ENCODE measurements around the gene RAMACL. TPM values are rescaled to one million over a fixed set of nuclear protein-coding genes. Genes with fewer than 3 reads are reported as not detected.
A peak's percentile ranks its signal among the peaks of the same experiment; 100 is the strongest.
"Not testable (repeated sequence)": the region's sequence is repeated elsewhere in the genome, so short reads cannot be mapped to it uniquely, and the experiment has no call there.

Gene RAMACL
- total and polyA plus RNA-seq, 3 experiments from 2014 or later = 0.13 to 0.60 (median 0.15) TPM

- Histone ChIP-seq H3K27ac (ENCODE audit: low read depth, low read length) (no peak overlapping the region), H3K27me3 (ENCODE audit: insufficient read depth, low read length, poor library complexity, severe bottlenecking) (no peaks in the 10 kb centered on the region), H3K4me1 (ENCODE audit: insufficient read depth, low read length) (no peaks in the 10 kb centered on the region), H3K9me3 (ENCODE audit: low read length) (no peaks in the 10 kb centered on the region), H3K36me3 (ENCODE audit: insufficient read depth, low read length) (no peaks in the 10 kb centered on the region), H3K4me3 (ENCODE audit: low read length) (no peak overlapping the region)
- ChIA-PET POLR2A (no interaction called here), CTCF (no interaction called here)
- H3K9me3 Mint-ChIP-seq = peaks cover 0 to 4% (median 2%) of the 10 kb centered on the region in 5 donors
- H3K4me3 Mint-ChIP-seq = no peak overlapping the region
- peaks cover 0 to 8% (median 0%) of the 10 kb centered on the region in 3 donors for H3K36me3 Mint-ChIP-seq
- H3K4me1 Mint-ChIP-seq = no peaks in the 10 kb centered on the region
- no peak for DNase-seq
- no peaks in the 10 kb centered on the region for H3K27me3 Mint-ChIP-seq
- no peak overlapping the region for H3K27ac Mint-ChIP-seq
Measured at GRCh38 chr6:166582258-166582657, 4.2 kb downstream of the RAMACL start.

- CTCF ChIA-PET; H3K27ac ChIP-seq (ENCODE audit: low read depth, low read length); H3K4me3 Mint-ChIP-seq; H3K4me3 ChIP-seq (ENCODE audit: low read length); H3K27me3 ChIP-seq (ENCODE audit: insufficient read depth, low read length, poor library complexity, severe bottlenecking); H3K36me3 Mint-ChIP-seq; POLR2A ChIA-PET; H3K4me1 ChIP-seq (ENCODE audit: insufficient read depth, low read length); H3K4me1 Mint-ChIP-seq; H3K9me3 Mint-ChIP-seq; H3K27ac Mint-ChIP-seq; DNase-seq; H3K36me3 ChIP-seq (ENCODE audit: insufficient read depth, low read length); H3K9me3 ChIP-seq (ENCODE audit: low read length); H3K27me3 Mint-ChIP-seq: not testable (repeated sequence)
Measured at GRCh38 chr6:166581801-166582200, 4.7 kb downstream of the RAMACL start.

DNA sequence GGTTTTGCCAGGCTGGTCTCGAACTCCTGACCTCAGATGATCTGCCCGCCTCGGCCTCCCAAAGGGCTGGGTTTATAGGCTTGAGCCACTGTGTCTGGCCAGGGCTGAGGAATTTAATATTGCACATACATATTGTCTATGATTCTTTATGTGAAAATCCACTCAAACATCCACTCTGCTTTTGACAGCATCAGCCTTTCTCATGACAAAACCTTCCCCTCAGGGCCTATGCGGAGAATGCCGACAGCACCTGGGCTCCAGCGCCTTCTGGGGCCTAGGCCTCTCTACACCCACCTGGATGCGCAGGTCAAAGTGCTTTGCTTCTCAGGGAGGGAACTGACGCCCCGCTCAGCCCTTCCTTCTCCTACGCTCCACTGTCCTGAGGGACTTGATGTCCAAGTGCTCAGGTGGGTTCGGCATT is 5.4 kb downstream of the RAMACL start:
- peaks cover 4 to 11% (median 7%) of the 10 kb centered on the region in 5 donors for H3K9me3 Mint-ChIP-seq
- Histone ChIP-seq H3K36me3 (ENCODE audit: insufficient read depth, low read length) (no peaks in the 10 kb centered on the region), H3K27ac (ENCODE audit: low read depth, low read length) (no peak overlapping the region), H3K27me3 (ENCODE audit: insufficient read depth, low read length, poor library complexity, severe bottlenecking) (no peaks in the 10 kb centered on the region), H3K4me3 (ENCODE audit: low read length) (no peak overlapping the region), H3K9me3 (ENCODE audit: low read length) (no peaks in the 10 kb centered on the region), H3K4me1 (ENCODE audit: insufficient read depth, low read length) (no peaks in the 10 kb centered on the region)
- DNase-seq = no peak
- no peak overlapping the region for H3K27ac Mint-ChIP-seq
- POLR2A ChIA-PET = no interaction called here
- H3K4me3 Mint-ChIP-seq = no peak overlapping the region
- H3K27me3 Mint-ChIP-seq = no peaks in the 10 kb centered on the region
- peaks cover 0 to 13% (median 4%) of the 10 kb centered on the region in 3 donors for H3K36me3 Mint-ChIP-seq
- H3K4me1 Mint-ChIP-seq = no peaks in the 10 kb centered on the region
- CTCF ChIA-PET = no interaction called here

DNA sequence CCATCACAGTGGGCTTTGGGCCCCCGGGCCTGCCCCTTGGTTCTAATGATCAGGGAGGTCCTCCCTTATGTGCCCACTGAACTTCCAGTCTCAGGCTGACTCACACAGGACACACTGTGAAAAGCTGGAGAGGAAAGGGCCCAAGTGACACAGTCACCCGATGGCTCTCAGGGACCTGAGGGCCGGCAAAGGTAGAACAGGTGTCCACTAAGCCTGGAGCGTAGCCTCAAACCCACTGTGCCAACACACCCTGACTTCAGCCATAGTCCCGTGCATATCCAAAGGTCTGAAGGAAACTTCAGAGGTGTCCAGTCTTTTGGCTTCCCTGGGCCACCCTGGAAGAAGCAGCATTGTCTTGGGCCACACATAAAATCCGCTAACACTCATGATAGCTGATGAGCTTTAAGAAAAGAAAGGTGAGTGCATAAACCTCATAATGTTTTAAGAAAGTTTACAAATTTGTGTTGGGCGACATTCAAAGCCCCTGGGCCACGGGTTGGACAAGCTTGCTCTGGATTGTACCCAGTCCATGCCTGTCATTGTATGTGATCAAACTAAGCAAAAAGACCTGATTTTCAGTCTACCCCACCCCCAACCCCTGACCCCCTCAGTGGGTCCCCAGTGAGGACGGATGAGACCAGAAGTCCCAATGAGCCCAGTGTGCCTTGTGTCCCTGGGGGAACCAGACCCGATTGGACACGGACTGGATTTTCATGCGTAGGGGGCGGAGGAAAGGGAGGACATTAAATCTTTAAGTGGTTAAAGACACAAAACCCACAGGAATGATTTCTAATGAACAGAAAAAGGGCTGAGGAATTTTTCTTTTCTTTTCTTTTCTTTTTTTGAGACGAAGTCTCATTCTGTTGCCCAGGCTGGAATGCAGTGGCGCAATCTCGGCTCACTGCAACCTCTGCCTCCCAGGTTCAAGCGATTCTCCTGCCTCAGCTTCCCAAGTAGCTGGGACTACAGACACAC is 6.1 kb downstream of the RAMACL start:
- H3K9me3 ChIP-seq (ENCODE audit: low read length) = no peaks in the 10 kb centered on the region
- ChIA-PET CTCF (interaction anchor here (0.5 kb wide), 1 partner anchor 223 kb away, joined by 3 read pairs; no protein-coding TSS in a partner anchor), POLR2A (no interaction called here)
- no peak overlapping the region for H3K27ac ChIP-seq (ENCODE audit: low read depth, low read length)
- Mint-ChIP-seq H3K4me1 (no peaks in the 10 kb centered on the region), H3K4me3 (no peak overlapping the region), H3K9me3 (peaks cover 5 to 12% (median 10%) of the 10 kb centered on the region in 5 donors), H3K27me3 (no peaks in the 10 kb centered on the region), H3K36me3 (peaks cover 0 to 15% (median 4%) of the 10 kb centered on the region in 3 donors), H3K27ac (no peak overlapping the region)
- H3K36me3 ChIP-seq (ENCODE audit: insufficient read depth, low read length) = no peaks in the 10 kb centered on the region
- no peaks in the 10 kb centered on the region for H3K27me3 ChIP-seq (ENCODE audit: insufficient read depth, low read length, poor library complexity, severe bottlenecking)
- H3K4me1 ChIP-seq (ENCODE audit: insufficient read depth, low read length) = no peaks in the 10 kb centered on the region
- DNase-seq = no peak
- no peak overlapping the region for H3K4me3 ChIP-seq (ENCODE audit: low read length)

GRCh38 chr6:166579237-166579850 is 7.1 kb downstream of the RAMACL start:
- POLR2A ChIA-PET = no interaction called here
- H3K4me1 ChIP-seq (ENCODE audit: insufficient read depth, low read length) = no peaks in the 10 kb centered on the region
- CTCF ChIA-PET = no interaction called here
- no peaks in the 10 kb centered on the region for H3K27me3 ChIP-seq (ENCODE audit: insufficient read depth, low read length, poor library complexity, severe bottlenecking)
- H3K9me3 Mint-ChIP-seq = peaks cover 5 to 16% (median 10%) of the 10 kb centered on the region in 5 donors
- H3K4me3 Mint-ChIP-seq = no peak overlapping the region
- H3K27ac ChIP-seq (ENCODE audit: low read depth, low read length) = no peak overlapping the region
- DNase-seq = no peak
- peaks cover 0 to 19% (median 4%) of the 10 kb centered on the region in 3 donors for H3K36me3 Mint-ChIP-seq
- no peaks in the 10 kb centered on the region for H3K9me3 ChIP-seq (ENCODE audit: low read length)
- no peaks in the 10 kb centered on the region for H3K36me3 ChIP-seq (ENCODE audit: insufficient read depth, low read length)
- H3K27me3 Mint-ChIP-seq = no peaks in the 10 kb centered on the region
- no peaks in the 10 kb centered on the region for H3K4me1 Mint-ChIP-seq
- no peak overlapping the region for H3K4me3 ChIP-seq (ENCODE audit: low read length)
- H3K27ac Mint-ChIP-seq = no peak overlapping the region

- H3K27ac Mint-ChIP-seq = no peak overlapping the region
Measured at GRCh38 chr6:166578536-166579236, 7.8 kb downstream of the RAMACL start.

GRCh38 chr6:166575205-166575604 is 11.3 kb downstream of the RAMACL start:
- DNase-seq = no peak
- ChIA-PET CTCF (interaction anchor here (1.5 kb wide), 1 partner anchor 8 kb away, joined by 3 read pairs; no protein-coding TSS in a partner anchor), POLR2A (no interaction called here)
- Mint-ChIP-seq H3K9me3 (peaks cover 5 to 16% (median 10%) of the 10 kb centered on the region in 5 donors), H3K27ac (peak overlapping the region in 1 of 8 donors; percentile 83), H3K4me1 (peaks cover 4 to 7% (median 7%) of the 10 kb centered on the region in 3 donors), H3K36me3 (peaks cover 0 to 19% (median 4%) of the 10 kb centered on the region in 3 donors), H3K27me3 (peaks cover 0 to 3% of the 10 kb centered on the region in 2 donors), H3K4me3 (no peak overlapping the region)
- H3K36me3 ChIP-seq (ENCODE audit: insufficient read depth, low read length) = no peaks in the 10 kb centered on the region
- no peak overlapping the region for H3K27ac ChIP-seq (ENCODE audit: low read depth, low read length)
- H3K9me3 ChIP-seq (ENCODE audit: low read length) = no peaks in the 10 kb centered on the region
- no peaks in the 10 kb centered on the region for H3K4me1 ChIP-seq (ENCODE audit: insufficient read depth, low read length)
- no peaks in the 10 kb centered on the region for H3K27me3 ChIP-seq (ENCODE audit: insufficient read depth, low read length, poor library complexity, severe bottlenecking)
- no peak overlapping the region for H3K4me3 ChIP-seq (ENCODE audit: low read length)

More at GRCh38 chr6:166578536-166579236, 7.8 kb downstream of the RAMACL start:
- no peaks in the 10 kb centered on the region for H3K4me1 ChIP-seq (ENCODE audit: insufficient read depth, low read length)
- ChIA-PET CTCF (no interaction called here), POLR2A (no interaction called here)
- Mint-ChIP-seq H3K36me3 (peaks cover 0 to 19% (median 4%) of the 10 kb centered on the region in 3 donors), H3K4me3 (no peak overlapping the region), H3K9me3 (peaks cover 5 to 16% (median 10%) of the 10 kb centered on the region in 5 donors), H3K27me3 (no peaks in the 10 kb centered on the region), H3K4me1 (no peaks in the 10 kb centered on the region)
- H3K27ac ChIP-seq (ENCODE audit: low read depth, low read length) = no peak overlapping the region
- H3K27me3 ChIP-seq (ENCODE audit: insufficient read depth, low read length, poor library complexity, severe bottlenecking) = no peaks in the 10 kb centered on the region
- no peak for DNase-seq
- no peaks in the 10 kb centered on the region for H3K9me3 ChIP-seq (ENCODE audit: low read length)
- H3K36me3 ChIP-seq (ENCODE audit: insufficient read depth, low read length) = no peaks in the 10 kb centered on the region
- H3K4me3 ChIP-seq (ENCODE audit: low read length) = no peak overlapping the region
